Muscle layer of duodenum (tissue), 2 donors: ENCODE measurements around the gene GYG2.
A peak's percentile ranks its signal among the peaks of the same experiment; 100 is the strongest.
"Not testable (repeated sequence)": the region's sequence is repeated elsewhere in the genome, so short reads cannot be mapped to it uniquely, and the experiment has no call there.

Source experiments
- H3K27ac ChIP-seq: one replicate; pipeline ENCODE4 v1.7.0; 2013; ENCODE audit warnings: mild to moderate bottlenecking, low read length
- H3K27me3 ChIP-seq: one replicate; pipeline ENCODE4 v1.7.0; 2013; ENCODE audit warnings: low read depth, mild to moderate bottlenecking, control low read depth, low read length
- H3K36me3 ChIP-seq, 2 donors: one replicate each; pipeline ENCODE4 v1.7.0; 2013; ENCODE audit warnings: low read length in 2 of 2, control low read depth in 1 of 2, mild to moderate bottlenecking in 1 of 2; ENCODE audit not compliant: insufficient read depth in 2 of 2, control insufficient read depth in 1 of 2
- H3K4me1 ChIP-seq, 2 donors: one replicate each; pipeline ENCODE4 v1.7.0; 2013; ENCODE audit warnings: low read length in 2 of 2, mild to moderate bottlenecking in 2 of 2, control low read depth in 1 of 2, moderate library complexity in 1 of 2; ENCODE audit not compliant: insufficient read depth in 2 of 2, control insufficient read depth in 1 of 2
- H3K4me3 ChIP-seq, 2 donors: one replicate each; pipeline ENCODE4 v1.7.0; 2013; ENCODE audit warnings: low read length in 2 of 2, low read depth in 1 of 2, mild to moderate bottlenecking in 1 of 2
- H3K9me3 ChIP-seq, 2 donors: one replicate each; pipeline ENCODE4 v1.7.0; 2013; ENCODE audit warnings: low read length in 2 of 2, control low read depth in 1 of 2, mild to moderate bottlenecking in 1 of 2; ENCODE audit not compliant: control insufficient read depth in 1 of 2
- donor health status: healthy.

The GYG2 gene

GRCh38 chrX:2874222-2875135 lies 45.7 kb downstream of the GYG2 start:
- no peak overlapping the region for H3K27ac ChIP-seq
- no peaks in the 10 kb centered on the region for H3K36me3 ChIP-seq
- H3K27me3 ChIP-seq = no peaks in the 10 kb centered on the region
- H3K9me3 ChIP-seq = peaks cover 0 to 2% of the 10 kb centered on the region in 2 donors
- H3K4me1 ChIP-seq = no peaks in the 10 kb centered on the region
- H3K4me3 ChIP-seq = no peak overlapping the region

GRCh38 chrX:2875136-2875481 lies 46.4 kb downstream of the GYG2 start:
- Histone ChIP-seq H3K27me3 (no peaks in the 10 kb centered on the region), H3K36me3 (no peaks in the 10 kb centered on the region), H3K4me3 (no peak overlapping the region), H3K9me3 (peaks cover 0 to 2% of the 10 kb centered on the region in 2 donors), H3K4me1 (no peaks in the 10 kb centered on the region), H3K27ac (no peak overlapping the region)

- Histone ChIP-seq H3K4me1 (no peaks in the 10 kb centered on the region), H3K36me3 (no peaks in the 10 kb centered on the region)
Measured at GRCh38 chrX:2875798-2876399, 47.2 kb downstream of the GYG2 start.

GRCh38 chrX:2878563-2878962 lies 49.8 kb downstream of the GYG2 start:
- Histone ChIP-seq H3K27ac (no peak overlapping the region), H3K4me3 (no peak overlapping the region)

More at GRCh38 chrX:2875798-2876399, 47.2 kb downstream of the GYG2 start:
- Histone ChIP-seq H3K27me3 (no peaks in the 10 kb centered on the region), H3K4me3 (no peak overlapping the region), H3K27ac (no peak overlapping the region), H3K9me3 (peaks cover 0 to 2% of the 10 kb centered on the region in 2 donors)

GRCh38 chrX:2879670-2880069 lies 50.9 kb downstream of the GYG2 start:
- H3K9me3 ChIP-seq = peaks cover 0 to 2% of the 10 kb centered on the region in 2 donors
- no peaks in the 10 kb centered on the region for H3K4me1 ChIP-seq
- no peaks in the 10 kb centered on the region for H3K36me3 ChIP-seq
- no peak overlapping the region for H3K4me3 ChIP-seq
- no peaks in the 10 kb centered on the region for H3K27me3 ChIP-seq
- no peak overlapping the region for H3K27ac ChIP-seq

More at GRCh38 chrX:2878563-2878962, 49.8 kb downstream of the GYG2 start:
- H3K4me1 ChIP-seq = no peaks in the 10 kb centered on the region
- no peaks in the 10 kb centered on the region for H3K36me3 ChIP-seq
- H3K9me3 ChIP-seq = peaks cover 0 to 2% of the 10 kb centered on the region in 2 donors
- H3K27me3 ChIP-seq = no peaks in the 10 kb centered on the region

- H3K36me3 ChIP-seq = no peaks in the 10 kb centered on the region
- H3K4me3 ChIP-seq = no peak overlapping the region
- H3K4me1 ChIP-seq = no peaks in the 10 kb centered on the region
- no peaks in the 10 kb centered on the region for H3K9me3 ChIP-seq
- no peaks in the 10 kb centered on the region for H3K27me3 ChIP-seq
- no peak overlapping the region for H3K27ac ChIP-seq
Measured at GRCh38 chrX:2883770-2884169, 55.0 kb downstream of the GYG2 start.

GRCh38 chrX:2888309-2888708 lies 59.6 kb downstream of the GYG2 start:
- Histone ChIP-seq H3K9me3 (no peaks in the 10 kb centered on the region), H3K27ac (no peak overlapping the region), H3K4me1 (no peaks in the 10 kb centered on the region), H3K4me3 (no peak overlapping the region), H3K36me3 (no peaks in the 10 kb centered on the region), H3K27me3 (no peaks in the 10 kb centered on the region)

GRCh38 chrX:2889045-2889605 lies 60.4 kb downstream of the GYG2 start:
- Histone ChIP-seq H3K27me3 (no peaks in the 10 kb centered on the region), H3K36me3 (no peaks in the 10 kb centered on the region), H3K27ac (no peak overlapping the region), H3K4me3 (peak overlapping the region; percentile 50 to 59), H3K4me1 (no peaks in the 10 kb centered on the region), H3K9me3 (no peaks in the 10 kb centered on the region)

GRCh38 chrX:2889706-2890490 lies 61.2 kb downstream of the GYG2 start:
- H3K36me3 ChIP-seq, H3K27me3 ChIP-seq, H3K27ac ChIP-seq, H3K4me1 ChIP-seq, H3K9me3 ChIP-seq: not testable (repeated sequence)
- H3K4me3 ChIP-seq = peak overlapping the region; percentile 50 to 59

GRCh38 chrX:2890536-2891460 lies 62.1 kb downstream of the GYG2 start:
- H3K4me1 ChIP-seq, H3K27ac ChIP-seq, H3K9me3 ChIP-seq, H3K27me3 ChIP-seq, H3K36me3 ChIP-seq, H3K4me3 ChIP-seq: not testable (repeated sequence)
